Stimulated activated CD8-positive, alpha-beta memory T cell treated with anti-CD3 and anti-CD28 coated beads, Interleukin-15, amount 100 ng/mL, for 24 hours (primary cell): ENCODE results near the gene PLXNA4.

Experiments used
- DNase-seq: peaks from one replicate; pipeline ENCODE4 v3.0.0-alpha.2; 2020; ENCODE audit warnings: low read depth

Gene PLXNA4

GRCh38 chr7:132350741-132351140 is 225.5 kb downstream of the PLXNA4 start:
- DNase-seq, result no peak

GRCh38 chr7:132349075-132349474 is 227.2 kb downstream of the PLXNA4 start:
- DNase-seq, result no peak

- DNase-seq, result no peak
These were observed 227.9 kb downstream of the PLXNA4 start for GRCh38 chr7:132348341-132348740.

GRCh38 chr7:132347858-132348257 is 228.4 kb downstream of the PLXNA4 start:
- no peak for DNase-seq

GRCh38 chr7:132347123-132347522 is 229.1 kb downstream of the PLXNA4 start:
- no peak for DNase-seq

GRCh38 chr7:132345543-132346129 is 230.6 kb downstream of the PLXNA4 start:
- no peak for DNase-seq

- no peak for DNase-seq
These were observed 231.2 kb downstream of the PLXNA4 start for GRCh38 chr7:132345030-132345429.

- no peak for DNase-seq
These were observed 233.1 kb downstream of the PLXNA4 start for GRCh38 chr7:132343199-132343598.

- DNase-seq, result no peak
These were observed 238.7 kb downstream of the PLXNA4 start for GRCh38 chr7:132337450-132338080.

GRCh38 chr7:132336797-132337196 is 239.5 kb downstream of the PLXNA4 start:
- DNase-seq, result no peak

GRCh38 chr7:132333301-132333700 is 243.0 kb downstream of the PLXNA4 start:
- DNase-seq, result no peak

- DNase-seq, result no peak
These were observed 247.5 kb downstream of the PLXNA4 start for GRCh38 chr7:132328760-132329159.

- no peak for DNase-seq
These were observed 248.1 kb downstream of the PLXNA4 start for GRCh38 chr7:132328047-132328620.

- no peak for DNase-seq
These were observed 249.2 kb downstream of the PLXNA4 start for GRCh38 chr7:132326878-132327589.

- DNase-seq, result no peak
These were observed 253.3 kb downstream of the PLXNA4 start for GRCh38 chr7:132322970-132323369.

GRCh38 chr7:132321387-132321786 is 254.9 kb downstream of the PLXNA4 start:
- no peak for DNase-seq

- DNase-seq, result no peak
These were observed 256.8 kb downstream of the PLXNA4 start for GRCh38 chr7:132319481-132319880.

- DNase-seq, result peak; percentile 53
These were observed 257.6 kb downstream of the PLXNA4 start for GRCh38 chr7:132318352-132319318.

- DNase-seq, result no peak
These were observed 258.4 kb downstream of the PLXNA4 start for GRCh38 chr7:132317701-132318351.

GRCh38 chr7:132312531-132313055 is 263.7 kb downstream of the PLXNA4 start:
- no peak for DNase-seq

- DNase-seq, result no peak
These were observed 264.5 kb downstream of the PLXNA4 start for GRCh38 chr7:132311733-132312132.
